Measurements from ENCODE around the gene CEBPE. TPM values are rescaled to one million over a fixed set of nuclear protein-coding genes. Genes with fewer than 3 reads are reported as not detected.

Gene CEBPE
- total RNA-seq, 1 experiment from 2014 or later: not detected

- intact Hi-C loops (cut with micrococcal nuclease): no loop called here
- Histone ChIP-seq H3K79me2 (ENCODE audit: insufficient read depth, low read length) (no peaks in the 10 kb centered on the region), H2AFZ (ENCODE audit: low read depth, low read length, poor library complexity, severe bottlenecking) (no peak overlapping the region), H3K36me3 (ENCODE audit: control insufficient read depth in 1 of 2, insufficient read depth in 2 of 2, low read length in 2 of 2) (no peaks in the 10 kb centered on the region), H3K4me3 (replicated peaks in 1 of 2; ENCODE audit: low read depth in 1 of 2, low read length in 2 of 2) (no peak overlapping the region), H3K9me2 (ENCODE audit: insufficient read depth) (no peaks in the 10 kb centered on the region), H3K27ac (ENCODE audit: low read depth, low read length) (no peak overlapping the region), H3K9ac (ENCODE audit: low read length) (no peak overlapping the region), H4K20me1 (ENCODE audit: insufficient read depth) (no peaks in the 10 kb centered on the region), H3K4me2 (ENCODE audit: low read length) (no peak overlapping the region), H3K9me3 (ENCODE audit: control insufficient read depth in 1 of 2, insufficient read depth in 1 of 2, low read depth in 1 of 2, low read length in 2 of 2) (no peaks in the 10 kb centered on the region), H3K27me3 (ENCODE audit: insufficient read depth, low read length) (no peaks in the 10 kb centered on the region), H3K4me1 (ENCODE audit: control insufficient read depth in 1 of 2, insufficient read depth in 2 of 2, low read length in 2 of 2) (no peaks in the 10 kb centered on the region)
- ChIA-PET RAD21 (ENCODE audit: low non-redundant PET in 1 of 2, low total read pairs in 2 of 2, uncharacterized antibody in 2 of 2, unreplicated experiment in 2 of 2) (no interaction called here), CTCF (no interaction called here), POLR2A (no interaction called here)
- TF ChIP-seq SP1 (IDR thresholded peaks at IDR 0.05; ENCODE audit: low read depth) (no peak), RAD21 (IDR thresholded peaks at IDR 0.05; ENCODE audit: low read depth) (no peak), CEBPB (IDR thresholded peaks at IDR 0.05; ENCODE audit: low read depth) (no peak), POLR2A (IDR thresholded peaks at IDR 0.05; ENCODE audit: borderline replicate concordance, extremely low read depth, insufficient read depth, insufficient read length) (no peak), CBX3 (IDR thresholded peaks at IDR 0.05; ENCODE audit: low read depth) (no peak), POLR2AphosphoS5 (IDR thresholded peaks at IDR 0.05; ENCODE audit: low read depth, low read length) (no peak), SIN3A (IDR thresholded peaks at IDR 0.05; ENCODE audit: low read depth) (no peak), TCF7L2 (IDR thresholded peaks at IDR 0.05; ENCODE audit: borderline replicate concordance, extremely low read depth, insufficient read depth, insufficient read length) (no peak), ELF1 (IDR thresholded peaks at IDR 0.05; ENCODE audit: borderline replicate concordance, low read depth) (no peak)
- ATAC-seq: no peak
- BruUV-seq (replicated peaks): no TSS peak
- no peak for DNase-seq (ENCODE audit: low read depth, low spot score)
Observed at GRCh38 chr14:23164250-23164649, 45.2 kb upstream of the CEBPE start.

GRCh38 chr14:23163830-23164229 lies 44.8 kb upstream of the CEBPE start:
- Histone ChIP-seq H2AFZ (ENCODE audit: low read depth, low read length, poor library complexity, severe bottlenecking) (no peak overlapping the region), H3K27me3 (ENCODE audit: insufficient read depth, low read length) (0 out of 2 replicates have a peak, but pooled peaks cover 2% of the 10 kb centered on the region), H3K9me2 (ENCODE audit: insufficient read depth) (no peaks in the 10 kb centered on the region), H3K79me2 (ENCODE audit: insufficient read depth, low read length) (no peaks in the 10 kb centered on the region), H3K4me3 (replicated peaks in 1 of 2; ENCODE audit: low read depth in 1 of 2, low read length in 2 of 2) (no peak overlapping the region), H3K36me3 (ENCODE audit: control insufficient read depth in 1 of 2, insufficient read depth in 2 of 2, low read length in 2 of 2) (no peaks in the 10 kb centered on the region), H4K20me1 (ENCODE audit: insufficient read depth) (no peaks in the 10 kb centered on the region), H3K9ac (ENCODE audit: low read length) (no peak overlapping the region), H3K27ac (ENCODE audit: low read depth, low read length) (no peak overlapping the region), H3K4me1 (ENCODE audit: control insufficient read depth in 1 of 2, insufficient read depth in 2 of 2, low read length in 2 of 2) (no peaks in the 10 kb centered on the region), H3K4me2 (ENCODE audit: low read length) (no peak overlapping the region), H3K9me3 (ENCODE audit: control insufficient read depth in 1 of 2, insufficient read depth in 1 of 2, low read depth in 1 of 2, low read length in 2 of 2) (no peaks in the 10 kb centered on the region)
- ChIA-PET RAD21 (ENCODE audit: low non-redundant PET in 1 of 2, low total read pairs in 2 of 2, uncharacterized antibody in 2 of 2, unreplicated experiment in 2 of 2) (no interaction called here), CTCF (no interaction called here), POLR2A (no interaction called here)
- no TSS peak for BruUV-seq (replicated peaks)
- DNase-seq (ENCODE audit: low read depth, low spot score) (no peak), ATAC-seq (no peak)
- intact Hi-C loops (cut with micrococcal nuclease): no loop called here
- TF ChIP-seq POLR2AphosphoS5 (IDR thresholded peaks at IDR 0.05; ENCODE audit: low read depth, low read length) (no peak), EZH2 (IDR thresholded peaks at IDR 0.05) (no peak), SRF (IDR thresholded peaks at IDR 0.05; ENCODE audit: low read depth) (no peak), CEBPB (IDR thresholded peaks at IDR 0.05; ENCODE audit: low read depth) (no peak), EZH2phosphoT487 (IDR thresholded peaks at IDR 0.05; ENCODE audit: borderline replicate concordance) (no peak), JUND (IDR thresholded peaks at IDR 0.05) (no peak), ZNF274 (IDR thresholded peaks at IDR 0.05; ENCODE audit: low read depth, low read length) (no peak)
